Fibroblast of lung (primary cell): Measurements from ENCODE around the gene TSSK6.

ENCODE experiments used
- CTCF ChIP-seq, 2 donors: IDR thresholded peaks in 1 of 2; conservative IDR thresholded peaks in 1 of 2; 1 replicate in 1 of 2; 2 replicates in 1 of 2; pipeline ENCODE4 v1.5.1; 2011 to 2012; ENCODE audit warnings: low read length in 2 of 2, control low read depth in 1 of 2, inconsistent platforms in 1 of 2, low read depth in 1 of 2, mild to moderate bottlenecking in 1 of 2
- EZH2 ChIP-seq: IDR thresholded peaks from 2 replicates; pipeline ENCODE4 v1.5.1; 2012; ENCODE audit warnings: low read length, control low read depth, mild to moderate bottlenecking; ENCODE audit errors: missing control alignments

- no peak for TF ChIP-seq CTCF (conservative IDR thresholded peaks at IDR 0.05 in 1 of 2, IDR thresholded peaks at IDR 0.05 in 1 of 2; ENCODE audit: low read depth in 1 of 2, low read length in 2 of 2)
- TF ChIP-seq EZH2, result no peak
Measured at GRCh38 chr19:19470579-19470978, 44.8 kb downstream of the TSSK6 start.
